AG04449 (cell line): ENCODE measurements around the gene RAB13.
A peak's percentile ranks its signal among the peaks of the same experiment; 100 is the strongest.
"Not testable (repeated sequence)": the region's sequence is repeated elsewhere in the genome, so short reads cannot be mapped to it uniquely, and the experiment has no call there.

Source experiments
- CTCF ChIA-PET: fragments of 350-600 bp; formaldehyde crosslinking; extraction: SDS; loops from one replicate; lab custom pipeline; 2021; ENCODE audit warnings: antibody characterized with exemption; lab: Yijun Ruan, JAX
- POLR2A ChIA-PET: fragments of 400-600, 350-600 bp; formaldehyde crosslinking; extraction: SDS; loops from one replicate; lab custom pipeline; 2020; ENCODE audit warnings: antibody characterized with exemption, inconsistent platforms; lab: Yijun Ruan, JAX
- DNase-seq: peaks from one replicate; pipeline ENCODE4 v3.0.0-alpha.2; 2010; ENCODE audit warnings: low read depth, low spot score
- H3K4me3 ChIP-seq: 2 replicates; pipeline ENCODE4 v1.5.1; 2011; ENCODE audit warnings: low read depth, mild to moderate bottlenecking, control low read depth, low read length
- CTCF ChIP-seq: IDR thresholded peaks from one replicate; pipeline ENCODE4 v1.5.1; 2011; ENCODE audit warnings: mild to moderate bottlenecking, moderate library complexity, low read length, control low read depth, inconsistent platforms; ENCODE audit not compliant: insufficient read depth; ENCODE audit errors: missing control alignments

The RAB13 gene

GRCh38 chr1:154006136-154006535, 20.0 kb upstream of the RAB13 start:
- ChIA-PET POLR2A (no interaction called here), CTCF (no interaction called here)
- no peak for TF ChIP-seq CTCF
- peak; percentile 45 for DNase-seq
- H3K4me3 ChIP-seq = no peak overlapping the region

- CTCF ChIA-PET = interaction anchor here (1.0 to 1.1 kb wide), 2 partner anchors 9 to 13 kb away, joined by 3 read pairs; no protein-coding TSS in a partner anchor
These were observed 14.3 kb upstream of the RAB13 start for GRCh38 chr1:154000420-154000819.

GRCh38 chr1:153996882-153997281, 10.7 kb upstream of the RAB13 start:
- POLR2A ChIA-PET, CTCF ChIA-PET, DNase-seq, H3K4me3 ChIP-seq: not testable (repeated sequence)

More at GRCh38 chr1:154000420-154000819, 14.3 kb upstream of the RAB13 start:
- H3K4me3 ChIP-seq = no peak overlapping the region
- no peak for TF ChIP-seq CTCF
- no peak for DNase-seq
- POLR2A ChIA-PET = interaction anchor here (1.1 to 2.2 kb wide), 2 partner anchors 10 to 23 kb away, joined by 3 to 16 read pairs; partner anchors contain the start of gene RPS27

GRCh38 chr1:153995640-153996039, 9.5 kb upstream of the RAB13 start:
- DNase-seq = no peak
- no peak for TF ChIP-seq CTCF
- CTCF ChIA-PET = interaction anchor here (1.6 kb wide), 1 partner anchor 9 kb away, joined by 12 read pairs; the partner anchor contains the start of gene RAB13
- no peak overlapping the region for H3K4me3 ChIP-seq
- POLR2A ChIA-PET = no interaction called here

- CTCF ChIA-PET = interaction anchor here (1.6 kb wide), 1 partner anchor 9 kb away, joined by 12 read pairs; the partner anchor contains the start of gene RAB13
- POLR2A ChIA-PET = interaction anchor here (0.6 to 0.7 kb wide), 2 partner anchors 27 to 204 kb away, joined by 3 read pairs; no protein-coding TSS in a partner anchor
- no peak for TF ChIP-seq CTCF
- no peak for DNase-seq
- no peak overlapping the region for H3K4me3 ChIP-seq
These were observed 9.1 kb upstream of the RAB13 start for GRCh38 chr1:153995202-153995601.

GRCh38 chr1:153991806-153992205, 5.7 kb upstream of the RAB13 start:
- TF ChIP-seq CTCF = no peak
- CTCF ChIA-PET = interaction anchor here (1.0 to 2.5 kb wide), 4 partner anchors 312 to 315 kb away, joined by 3 to 10 read pairs (median 3); no protein-coding TSS in a partner anchor
- POLR2A ChIA-PET = interaction anchor here (0.9 to 2.8 kb wide), 5 partner anchors 8 to 447 kb away, joined by 3 to 19 read pairs (median 9); partner anchors contain the start of gene CREB3L4
- DNase-seq = no peak
- H3K4me3 ChIP-seq = peak overlapping the region; percentile 69
